GM12878 (cell line): ENCODE data around the gene DHRS12. TPM values are rescaled to one million over a fixed set of nuclear protein-coding genes. Genes with fewer than 3 reads are reported as not detected.

ENCODE experiments used
- ATAC-seq: fragments of 200-7000 bp; cut with Tn5 transposase; 3 replicates; pipeline ENCODE4 v1.9.1; 2020; ENCODE audit warnings: mild to moderate bottlenecking, moderate library complexity
- BruUV-seq: library from RNA; stranded (reverse); fragments of 400-500 nt; replicated peaks from 2 replicates; lab custom pipeline; 2021; lab: Mats Ljungman, UMichigan
- CTCF ChIA-PET: fragments of 300-600 bp; sonication (Branson Sonifier 250); formaldehyde crosslinking; extraction: SDS; loops from one replicate; lab custom pipeline; 2021; ENCODE audit warnings: inconsistent platforms; lab: Yijun Ruan, JAX
- POLR2A ChIA-PET: fragments of 350-600 bp; formaldehyde crosslinking; extraction: SDS; loops from one replicate; lab custom pipeline; 2021; ENCODE audit warnings: inconsistent platforms; lab: Charles Lee
- RAD21 ChIA-PET: fragments of 300-600 bp; sonication (Branson Sonifier 250); formaldehyde crosslinking; loops from one replicate; lab custom pipeline; 2023; ENCODE audit warnings: antibody characterized with exemption; ENCODE audit not compliant: unreplicated experiment; lab: Charles Lee
- SMC1A ChIA-PET: fragments of 300-600 bp; sonication (Branson Sonifier 250); formaldehyde crosslinking; loops from one replicate; lab custom pipeline; 2023; ENCODE audit not compliant: unreplicated experiment, uncharacterized antibody; lab: Charles Lee
- DNase-seq: peaks from one replicate; pipeline ENCODE4 v3.0.0-alpha.2; 2011; ENCODE audit warnings: low read depth, low spot score
- FAIRE-seq: peaks from 3 replicates; lab custom pipeline; 2011; peaks lifted over from hg19 to GRCh38; lab: Jason Lieb, UNC
- H2AFZ ChIP-seq: 2 replicates; pipeline ENCODE4 v1.6.0; 2011; ENCODE audit warnings: low read depth, low read length, control low read depth; ENCODE audit not compliant: control insufficient read depth
- H3K27ac ChIP-seq: 2 replicates; pipeline ENCODE4 v1.5.1; 2011; ENCODE audit warnings: control low read depth; ENCODE audit not compliant: control insufficient read depth, insufficient read depth
- H3K27me3 ChIP-seq, 2 experiments: replicated peaks in 1 of 2; 2 replicates each; pipeline versions ENCODE4 v1.6.0 to v1.6.1; 2011; ENCODE audit warnings: low read length in 1 of 2; ENCODE audit not compliant: control insufficient read depth in 2 of 2, insufficient read depth in 2 of 2
- H3K36me3 ChIP-seq, 2 experiments: 2 replicates each; pipeline ENCODE4 v1.5.1; 2011; ENCODE audit warnings: low read length in 1 of 2; ENCODE audit not compliant: control insufficient read depth in 2 of 2, insufficient read depth in 2 of 2
- H3K4me1 ChIP-seq: 2 replicates; pipeline ENCODE4 v1.6.1; 2011; ENCODE audit warnings: mild to moderate bottlenecking, low read length, moderate library complexity, mixed read lengths; ENCODE audit not compliant: control insufficient read depth, insufficient read depth
- H3K4me2 ChIP-seq: 2 replicates; pipeline ENCODE4 v1.6.0; 2011; ENCODE audit warnings: control low read depth; ENCODE audit not compliant: control insufficient read depth, insufficient read depth
- H3K4me3 ChIP-seq: fragments of 200-600 bp; sonication (generic); 2 replicates; pipeline ENCODE4 v1.5.1; 2016
- H3K79me2 ChIP-seq: 2 replicates; pipeline ENCODE4 v1.6.0; 2011; ENCODE audit warnings: low read length; ENCODE audit not compliant: control insufficient read depth, insufficient read depth
- H3K9ac ChIP-seq: 2 replicates; pipeline ENCODE4 v1.8.0; 2011; ENCODE audit warnings: low read length, control low read depth, mixed read lengths; ENCODE audit not compliant: control insufficient read depth, insufficient read depth
- H3K9me3 ChIP-seq: replicated peaks from 3 replicates; pipeline ENCODE4 v1.5.1; 2011; ENCODE audit warnings: mild to moderate bottlenecking, low read length; ENCODE audit not compliant: control insufficient read depth, insufficient read depth
- H4K20me1 ChIP-seq: 2 replicates; pipeline ENCODE4 v1.6.0; 2011; ENCODE audit not compliant: control insufficient read depth, insufficient read depth
- ZNF24 ChIP-seq: fragments of 450-650 bp; IDR thresholded peaks from 2 replicates; pipeline ENCODE4 v1.6.1; 2017; ENCODE audit warnings: antibody characterized with exemption, mild to moderate bottlenecking
- WGBS: methylation state at CpG from one replicate; pipeline ENCODE4 v1.1.6; 2016; ENCODE audit warnings: low lambda C conversion rate; ENCODE audit not compliant: insufficient replicate concordance, insufficient coverage; ENCODE audit errors: missing lambda C conversion rate; 5-methylcytosine and 5-hydroxymethylcytosine counted together
- in situ Hi-C: fragments of 300-500 bp; cut with MboI; formaldehyde crosslinking; loops from 9 replicates; pipeline ENCODE4 v1.14.3; 2018; ENCODE audit warnings: mixed read lengths
- intact Hi-C: fragments of 100-400 bp; cut with micrococcal nuclease; formaldehyde crosslinking; loops from one replicate; pipeline ENCODE4 v1.14.2; 2022; ENCODE audit not compliant: unreplicated experiment
- polyA plus RNA-seq, 11 experiments: library from polyadenylated mRNA; depleted of rRNA in 4 of 11; unstranded in 6 of 11; stranded (reverse) in 5 of 11; fragments of >200 nt; fragmentation: Nextera tagmentation in 4 of 11; fragmentation: Illumina TruSeq in 1 of 11; extraction: Ambion mirVana in 4 of 11; extraction: Trizol in 1 of 11; gene quantifications; 1 replicate in 1 of 11; 2 replicates in 10 of 11; pipeline versions ENCODE4 v1.2.1 to v1.2.3, GENCODE V29; 2011 to 2016; ENCODE audit warnings: inconsistent platforms in 2 of 11, missing spikeins in 2 of 11, low read depth in 1 of 11
- total RNA-seq, 4 experiments: library from RNA; depleted of rRNA in 3 of 4; stranded (reverse); fragments of >200 nt in 3 of 4; fragmentation: Illumina TruSeq in 1 of 4; extraction: Trizol in 1 of 4; gene quantifications; 2 replicates each; pipeline versions ENCODE4 v1.2.1 to v1.2.3, GENCODE V29; 2013 to 2021
- TF ChIP-seq, protein P1 (sequence below): IDR thresholded peaks from 2 replicates; pipeline ENCODE4 v1.6.1; 2012; ENCODE audit warnings: mild to moderate bottlenecking, low read depth, low read length

Gene DHRS12
- total and polyA plus RNA-seq, 10 of the 15 experiments (the other 5 are each of a cell fraction or from before 2014, with no cell fraction given) = 2.9 to 11.3 (median 8.2) TPM

DNA sequence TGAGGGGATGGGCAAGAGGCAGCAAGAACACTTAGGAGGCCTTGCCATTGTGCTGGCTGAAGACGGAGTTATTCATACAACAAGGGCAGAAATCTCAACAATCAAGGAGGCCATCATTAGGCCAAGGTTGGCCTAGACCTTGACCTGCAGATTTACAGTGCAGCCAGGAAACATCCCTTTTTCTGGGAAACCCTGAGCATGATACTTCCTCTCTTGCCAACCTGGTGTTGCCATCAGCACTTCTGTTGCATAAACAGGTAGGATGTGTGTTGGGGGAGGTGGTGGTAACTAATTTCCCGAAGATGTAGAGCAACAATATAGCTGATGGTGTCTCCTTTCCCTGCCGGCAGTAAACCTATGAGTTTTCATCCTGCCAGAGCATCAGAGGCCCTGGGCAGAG, 33.1 kb upstream of the DHRS12 start:
- H3K9me3 ChIP-seq = no peaks in the 10 kb centered on the region
- no peak overlapping the region for H3K27ac ChIP-seq
- DNase-seq = no peak
- SMC1A ChIA-PET = interaction anchor here (0.9 to 1.3 kb wide), 2 partner anchors 9 to 22 kb away, joined by 3 to 4 read pairs; no protein-coding TSS in a partner anchor
- POLR2A ChIA-PET = no interaction called here
- peaks cover 0 to 6% of the 10 kb centered on the region in 2 experiments; a peak in 3 of 4 replicates for H3K27me3 ChIP-seq
- BruUV-seq = no TSS peak
- no peaks in the 10 kb centered on the region for H4K20me1 ChIP-seq
- H3K4me1 ChIP-seq = no peaks in the 10 kb centered on the region
- CTCF ChIA-PET = interaction anchor here (3.0 kb wide), 1 partner anchor 22 kb away, joined by 28 read pairs; no protein-coding TSS in a partner anchor
- no peak overlapping the region for H2AFZ ChIP-seq
- in situ Hi-C loops (no loop called here), intact Hi-C loops (no loop called here)
- H3K4me2 ChIP-seq = no peak overlapping the region
- no peaks in the 10 kb centered on the region for H3K79me2 ChIP-seq
- no peak overlapping the region for H3K9ac ChIP-seq
- no peak for FAIRE-seq
- TF ChIP-seq, protein P1, sequence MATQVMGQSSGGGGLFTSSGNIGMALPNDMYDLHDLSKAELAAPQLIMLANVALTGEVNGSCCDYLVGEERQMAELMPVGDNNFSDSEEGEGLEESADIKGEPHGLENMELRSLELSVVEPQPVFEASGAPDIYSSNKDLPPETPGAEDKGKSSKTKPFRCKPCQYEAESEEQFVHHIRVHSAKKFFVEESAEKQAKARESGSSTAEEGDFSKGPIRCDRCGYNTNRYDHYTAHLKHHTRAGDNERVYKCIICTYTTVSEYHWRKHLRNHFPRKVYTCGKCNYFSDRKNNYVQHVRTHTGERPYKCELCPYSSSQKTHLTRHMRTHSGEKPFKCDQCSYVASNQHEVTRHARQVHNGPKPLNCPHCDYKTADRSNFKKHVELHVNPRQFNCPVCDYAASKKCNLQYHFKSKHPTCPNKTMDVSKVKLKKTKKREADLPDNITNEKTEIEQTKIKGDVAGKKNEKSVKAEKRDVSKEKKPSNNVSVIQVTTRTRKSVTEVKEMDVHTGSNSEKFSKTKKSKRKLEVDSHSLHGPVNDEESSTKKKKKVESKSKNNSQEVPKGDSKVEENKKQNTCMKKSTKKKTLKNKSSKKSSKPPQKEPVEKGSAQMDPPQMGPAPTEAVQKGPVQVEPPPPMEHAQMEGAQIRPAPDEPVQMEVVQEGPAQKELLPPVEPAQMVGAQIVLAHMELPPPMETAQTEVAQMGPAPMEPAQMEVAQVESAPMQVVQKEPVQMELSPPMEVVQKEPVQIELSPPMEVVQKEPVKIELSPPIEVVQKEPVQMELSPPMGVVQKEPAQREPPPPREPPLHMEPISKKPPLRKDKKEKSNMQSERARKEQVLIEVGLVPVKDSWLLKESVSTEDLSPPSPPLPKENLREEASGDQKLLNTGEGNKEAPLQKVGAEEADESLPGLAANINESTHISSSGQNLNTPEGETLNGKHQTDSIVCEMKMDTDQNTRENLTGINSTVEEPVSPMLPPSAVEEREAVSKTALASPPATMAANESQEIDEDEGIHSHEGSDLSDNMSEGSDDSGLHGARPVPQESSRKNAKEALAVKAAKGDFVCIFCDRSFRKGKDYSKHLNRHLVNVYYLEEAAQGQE = no peak
- TF ChIP-seq ZNF24 = no peak
- RAD21 ChIA-PET = no interaction called here
- no peak overlapping the region for H3K4me3 ChIP-seq
- no peaks in the 10 kb centered on the region for H3K36me3 ChIP-seq
- 26% methylated on average over 3 of the region's 3 CpGs for WGBS
- ATAC-seq = no peak
